PC-9 (cell line): ENCODE data around the gene HKDC1. TPM values are rescaled to one million over a fixed set of nuclear protein-coding genes. Genes with fewer than 3 reads are reported as not detected.

Experiments used
- BruUV-seq: library from RNA; stranded (reverse); fragments of 400-500 nt; replicated peaks from 2 replicates; lab custom pipeline; 2021; lab: Mats Ljungman, UMichigan
- CTCF ChIA-PET: fragments of 300-600 bp; sonication (Branson Sonifier 250); formaldehyde crosslinking; loops from one replicate; lab custom pipeline; 2022; ENCODE audit warnings: antibody characterized with exemption; lab: Charles Lee
- POLR2A ChIA-PET: fragments of 300-600 bp; sonication (Branson Sonifier 250); formaldehyde crosslinking; loops from one replicate; lab custom pipeline; 2022; ENCODE audit warnings: antibody characterized with exemption; ENCODE audit not compliant: unreplicated experiment; lab: Charles Lee
- DNase-seq, 2 experiments: peaks; one replicate each; pipeline versions ENCODE4 v3.0.0 to v3.0.0-alpha.2; 2015 to 2022; ENCODE audit warnings: mixed read lengths in 1 of 2
- H2AFZ ChIP-seq: fragments of 200-600 bp; sonication (generic); 2 replicates; pipeline ENCODE4 v1.8.1; 2017; ENCODE audit warnings: antibody characterized with exemption
- H3F3A ChIP-seq: fragments of 200-600 bp; sonication (generic); 2 replicates; pipeline ENCODE4 v1.8.1; 2017; ENCODE audit warnings: antibody characterized with exemption, mild to moderate bottlenecking, low read depth; ENCODE audit not compliant: insufficient read depth
- H3K27ac ChIP-seq: fragments of 200-600 bp; sonication (generic); 2 replicates; pipeline ENCODE4 v1.6.1; 2016; ENCODE audit warnings: mixed run types
- H3K27me3 ChIP-seq: fragments of 200-600 bp; sonication (generic); 2 replicates; pipeline ENCODE4 v1.6.1; 2016; ENCODE audit warnings: low read depth, mixed run types; ENCODE audit not compliant: insufficient read depth
- H3K36me3 ChIP-seq: fragments of 200-600 bp; sonication (generic); 2 replicates; pipeline ENCODE4 v1.6.1; 2016; ENCODE audit warnings: low read depth, mixed run types
- H3K4me1 ChIP-seq: fragments of 200-600 bp; sonication (generic); replicated peaks from 2 replicates; pipeline ENCODE4 v1.6.1; 2016; ENCODE audit warnings: mixed run types; ENCODE audit not compliant: insufficient read depth
- H3K4me2 ChIP-seq: fragments of 200-600 bp; sonication (generic); 2 replicates; pipeline ENCODE4 v1.6.1; 2017; ENCODE audit warnings: mixed run types
- H3K4me3 ChIP-seq: fragments of 200-600 bp; sonication (generic); 2 replicates; pipeline ENCODE4 v1.6.1; 2016; ENCODE audit warnings: mixed run types
- H3K79me2 ChIP-seq: fragments of 200-600 bp; sonication (generic); 2 replicates; pipeline ENCODE4 v1.6.1; 2017; ENCODE audit warnings: low read depth, mixed run types
- H3K9me2 ChIP-seq: fragments of 200-600 bp; sonication (generic); 2 replicates; pipeline ENCODE4 v1.8.1; 2017; ENCODE audit warnings: mild to moderate bottlenecking; ENCODE audit not compliant: insufficient read depth
- H3K9me3 ChIP-seq: fragments of 200-600 bp; sonication (generic); 2 replicates; pipeline ENCODE4 v1.8.1; 2016; ENCODE audit warnings: low read depth; ENCODE audit not compliant: insufficient read depth
- H4K20me1 ChIP-seq: fragments of 200-600 bp; sonication (generic); 2 replicates; pipeline ENCODE4 v1.8.1; 2017; ENCODE audit not compliant: insufficient read depth
- EZH2 ChIP-seq: fragments of 200-600 bp; sonication (generic); IDR thresholded peaks from 2 replicates; pipeline ENCODE4 v1.8.0; 2017; ENCODE audit warnings: antibody characterized with exemption, low read depth
- intact Hi-C: fragments of 100-400 bp; cut with micrococcal nuclease; formaldehyde crosslinking; loops from one replicate; pipeline ENCODE4 v1.10.0; 2022; ENCODE audit not compliant: unreplicated experiment
- total RNA-seq: library from RNA; stranded (reverse); gene quantifications from 2 replicates; pipeline ENCODE4 v1.2.3, GENCODE V29; 2021
- TF ChIP-seq, protein P1 (sequence below): fragments of 200-600 bp; sonication (generic); conservative IDR thresholded peaks from 2 replicates; pipeline ENCODE4 v1.6.1; 2017; ENCODE audit warnings: mixed run types, antibody characterized with exemption, mild to moderate bottlenecking, moderate library complexity

Gene HKDC1
- total RNA-seq, 1 experiment from 2014 or later, result 173 TPM

DNA sequence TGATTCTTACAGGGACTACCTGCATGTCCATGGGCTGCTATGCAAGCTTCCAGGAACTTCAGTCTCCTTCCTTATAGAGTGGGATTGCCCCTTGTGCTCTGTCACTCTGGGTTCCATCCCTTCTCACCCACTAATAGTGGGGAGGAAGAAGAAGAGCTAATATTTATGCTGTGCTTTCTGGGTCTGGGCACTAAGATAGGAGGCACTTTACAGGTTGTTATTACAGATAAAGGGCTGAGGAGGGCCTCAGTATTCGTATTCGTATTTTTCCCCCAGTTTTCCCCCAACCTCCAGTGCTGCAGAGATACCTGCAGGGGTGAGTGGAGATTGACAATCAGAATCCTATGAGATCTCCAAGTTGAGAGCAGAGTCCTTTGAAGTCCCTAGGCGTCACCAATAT lies 72.3 kb downstream of the HKDC1 start:
- no peaks in the 10 kb centered on the region for H3K79me2 ChIP-seq
- intact Hi-C loops, result no loop called here
- no peak overlapping the region for H2AFZ ChIP-seq
- no peak overlapping the region for H3K27ac ChIP-seq
- no peaks in the 10 kb centered on the region for H3K36me3 ChIP-seq
- H3F3A ChIP-seq, result no peaks in the 10 kb centered on the region
- no peaks in the 10 kb centered on the region for H3K9me2 ChIP-seq
- CTCF ChIA-PET, result no interaction called here
- DNase-seq, result no peak
- no peaks in the 10 kb centered on the region for H3K4me1 ChIP-seq
- no peak overlapping the region for H3K4me2 ChIP-seq
- POLR2A ChIA-PET, result interaction anchor here (0.6 kb wide), 1 partner anchor 941 kb away, joined by 4 read pairs; the partner anchor contains the start of gene PPA1
- TF ChIP-seq, protein P1, sequence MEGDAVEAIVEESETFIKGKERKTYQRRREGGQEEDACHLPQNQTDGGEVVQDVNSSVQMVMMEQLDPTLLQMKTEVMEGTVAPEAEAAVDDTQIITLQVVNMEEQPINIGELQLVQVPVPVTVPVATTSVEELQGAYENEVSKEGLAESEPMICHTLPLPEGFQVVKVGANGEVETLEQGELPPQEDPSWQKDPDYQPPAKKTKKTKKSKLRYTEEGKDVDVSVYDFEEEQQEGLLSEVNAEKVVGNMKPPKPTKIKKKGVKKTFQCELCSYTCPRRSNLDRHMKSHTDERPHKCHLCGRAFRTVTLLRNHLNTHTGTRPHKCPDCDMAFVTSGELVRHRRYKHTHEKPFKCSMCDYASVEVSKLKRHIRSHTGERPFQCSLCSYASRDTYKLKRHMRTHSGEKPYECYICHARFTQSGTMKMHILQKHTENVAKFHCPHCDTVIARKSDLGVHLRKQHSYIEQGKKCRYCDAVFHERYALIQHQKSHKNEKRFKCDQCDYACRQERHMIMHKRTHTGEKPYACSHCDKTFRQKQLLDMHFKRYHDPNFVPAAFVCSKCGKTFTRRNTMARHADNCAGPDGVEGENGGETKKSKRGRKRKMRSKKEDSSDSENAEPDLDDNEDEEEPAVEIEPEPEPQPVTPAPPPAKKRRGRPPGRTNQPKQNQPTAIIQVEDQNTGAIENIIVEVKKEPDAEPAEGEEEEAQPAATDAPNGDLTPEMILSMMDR, result no peak
- no peak for TF ChIP-seq EZH2
- no peaks in the 10 kb centered on the region for H3K9me3 ChIP-seq
- H3K27me3 ChIP-seq, result no peaks in the 10 kb centered on the region
- BruUV-seq, result no TSS peak
- H4K20me1 ChIP-seq, result no peaks in the 10 kb centered on the region
- H3K4me3 ChIP-seq, result no peak overlapping the region

DNA sequence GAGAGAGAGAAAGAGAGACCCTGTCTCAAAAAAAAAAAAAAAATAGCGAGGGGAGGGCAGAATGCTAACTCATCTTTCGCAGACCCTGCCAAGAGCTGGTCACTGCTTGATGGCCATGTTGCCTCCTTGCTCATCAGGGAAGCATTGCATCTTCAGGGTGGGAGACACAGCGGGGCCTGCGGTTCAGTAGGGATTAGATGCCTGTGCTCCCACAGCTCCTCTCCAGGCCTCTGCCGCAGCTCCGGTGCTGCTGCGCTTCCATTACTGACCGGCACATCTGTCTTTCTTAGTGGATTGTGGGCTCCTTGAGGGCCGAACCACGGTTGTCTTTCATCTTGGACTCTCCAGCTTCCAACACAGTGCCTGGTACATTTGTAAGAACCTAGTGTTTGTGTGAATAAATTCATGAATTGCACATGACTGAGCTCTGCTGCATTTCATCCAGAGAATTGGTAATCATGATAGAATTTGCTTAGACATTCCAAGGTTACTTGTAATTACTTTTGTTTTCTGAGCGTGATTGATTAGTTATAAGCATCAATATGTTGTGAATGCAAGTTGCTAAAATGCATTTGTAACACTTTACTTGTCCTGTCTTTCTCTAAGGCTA lies 75.0 kb downstream of the HKDC1 start:
- no peaks in the 10 kb centered on the region for H3F3A ChIP-seq
- ChIA-PET CTCF (no interaction called here), POLR2A (no interaction called here)
- no peak for DNase-seq
- BruUV-seq, result no TSS peak
- H3K4me3 ChIP-seq, result no peak overlapping the region
- H3K27ac ChIP-seq, result no peak overlapping the region
- H3K4me2 ChIP-seq, result no peak overlapping the region
- intact Hi-C loops, result no loop called here
- no peaks in the 10 kb centered on the region for H3K9me2 ChIP-seq
- H3K9me3 ChIP-seq, result no peaks in the 10 kb centered on the region
- H3K4me1 ChIP-seq, result no peaks in the 10 kb centered on the region
- no peaks in the 10 kb centered on the region for H3K36me3 ChIP-seq
- H3K79me2 ChIP-seq, result no peaks in the 10 kb centered on the region
- TF ChIP-seq, protein P1, result no peak
- no peak for TF ChIP-seq EZH2
- no peaks in the 10 kb centered on the region for H4K20me1 ChIP-seq
- H3K27me3 ChIP-seq, result no peaks in the 10 kb centered on the region
- no peak overlapping the region for H2AFZ ChIP-seq

DNA sequence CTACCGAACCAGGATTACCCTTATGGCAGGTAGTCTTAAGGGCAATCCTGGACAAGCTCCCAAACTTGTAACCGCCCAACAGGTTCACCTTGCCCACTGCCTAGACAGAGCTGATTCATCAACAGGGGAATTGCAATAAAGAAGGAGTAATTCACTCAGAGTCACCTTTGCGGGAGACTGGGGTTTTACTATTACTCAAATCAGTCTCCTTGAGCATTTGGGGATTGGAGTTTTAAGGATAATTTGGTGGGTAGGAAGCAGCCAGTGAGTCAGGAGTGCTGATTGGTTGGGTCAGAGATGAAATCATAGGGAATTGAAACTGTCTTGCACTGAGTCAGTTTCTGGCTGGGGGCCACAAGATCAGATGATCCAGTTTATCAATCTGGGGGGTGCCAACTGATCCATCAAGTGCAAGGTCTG lies 83.5 kb downstream of the HKDC1 start:
- no peaks in the 10 kb centered on the region for H3K9me2 ChIP-seq
- POLR2A ChIA-PET, result no interaction called here
- H3K27me3 ChIP-seq, result no peaks in the 10 kb centered on the region
- no peak for DNase-seq
- H3K36me3 ChIP-seq, result no peaks in the 10 kb centered on the region
- intact Hi-C loops, result no loop called here
- 0 out of 2 replicates have a peak, but pooled peaks cover 3% of the 10 kb centered on the region for H3F3A ChIP-seq
- no peak overlapping the region for H3K4me2 ChIP-seq
- H2AFZ ChIP-seq, result no peak overlapping the region
- no peak overlapping the region for H3K27ac ChIP-seq
- H3K4me1 ChIP-seq, result peaks cover 15% of the 10 kb centered on the region
- CTCF ChIA-PET, result no interaction called here
- no TSS peak for BruUV-seq
- no peaks in the 10 kb centered on the region for H3K9me3 ChIP-seq
- H3K4me3 ChIP-seq, result no peak overlapping the region
- no peaks in the 10 kb centered on the region for H3K79me2 ChIP-seq
- H4K20me1 ChIP-seq, result no peaks in the 10 kb centered on the region
- TF ChIP-seq EZH2, result no peak
- TF ChIP-seq, protein P1, result no peak
